Smooth muscle cell (in vitro differentiated cells): ENCODE data around the gene CCDC7. TPM values are rescaled to one million over a fixed set of nuclear protein-coding genes. Genes with fewer than 3 reads are reported as not detected.
"Not testable (repeated sequence)": the region's sequence is repeated elsewhere in the genome, so short reads cannot be mapped to it uniquely, and the experiment has no call there.

Source experiments
- DNase-seq: peaks from one replicate; lab custom pipeline; 2025; ENCODE audit not compliant: unreplicated experiment; lab: John Stamatoyannopoulos, UW
- H2AFZ ChIP-seq: fragments of 200-600 bp; sonication (generic); 2 replicates; pipeline ENCODE4 v1.6.0; 2016; ENCODE audit warnings: antibody characterized with exemption, low read depth, mild to moderate bottlenecking
- H3F3A ChIP-seq: fragments of 200-600 bp; sonication (generic); 2 replicates; pipeline ENCODE4 v1.6.0; 2017; ENCODE audit warnings: antibody characterized with exemption, low read depth
- H3K27ac ChIP-seq: fragments of 200-600 bp; sonication (generic); 2 replicates; pipeline ENCODE4 v1.5.1; 2016; ENCODE audit warnings: low read depth, mild to moderate bottlenecking
- H3K27me3 ChIP-seq: fragments of 200-600 bp; sonication (generic); 2 replicates; pipeline ENCODE4 v1.6.1; 2016; ENCODE audit warnings: low read depth, mild to moderate bottlenecking
- H3K36me3 ChIP-seq: fragments of 200-600 bp; sonication (generic); 2 replicates; pipeline ENCODE4 v1.5.1; 2016; ENCODE audit warnings: low read depth
- H3K4me1 ChIP-seq: fragments of 200-600 bp; sonication (generic); 2 replicates; pipeline ENCODE4 v1.5.1; 2016; ENCODE audit warnings: low read depth
- H3K4me2 ChIP-seq: fragments of 200-600 bp; sonication (generic); 2 replicates; pipeline ENCODE4 v1.6.0; 2016; ENCODE audit warnings: mild to moderate bottlenecking
- H3K4me3 ChIP-seq: fragments of 200-600 bp; sonication (generic); 2 replicates; pipeline ENCODE4 v1.5.1; 2016; ENCODE audit warnings: mild to moderate bottlenecking
- H3K79me2 ChIP-seq: fragments of 200-600 bp; sonication (generic); 2 replicates; pipeline ENCODE4 v1.6.0; 2016; ENCODE audit warnings: low read depth, mild to moderate bottlenecking
- H3K9ac ChIP-seq: fragments of 200-600 bp; sonication (generic); 2 replicates; pipeline ENCODE4 v1.6.0; 2016; ENCODE audit warnings: low read depth
- H3K9me3 ChIP-seq: fragments of 200-600 bp; sonication (generic); replicated peaks from 2 replicates; pipeline ENCODE4 v1.5.1; 2016; ENCODE audit warnings: low read depth
- H4K20me1 ChIP-seq: fragments of 200-600 bp; sonication (generic); 2 replicates; pipeline ENCODE4 v1.6.0; 2016; ENCODE audit warnings: low read depth
- WGBS: methylation state at CpG from one replicate; pipeline ENCODE4 v1.1.7; 2016; ENCODE audit warnings: low lambda C conversion rate; 5-methylcytosine and 5-hydroxymethylcytosine counted together
- polyA plus RNA-seq: library from polyadenylated mRNA; unstranded; fragments of >200 nt; fragmentation: Nextera tagmentation; extraction: Ambion mirVana; gene quantifications from 2 replicates; pipeline ENCODE4 v1.2.1, GENCODE V29; 2016
- total RNA-seq: library from RNA; depleted of rRNA; stranded (reverse); fragments of >200 nt; gene quantifications from 2 replicates; pipeline ENCODE4 v1.2.3, GENCODE V29; 2014
- TF ChIP-seq, protein P1 (sequence below): fragments of 200-600 bp; sonication (generic); IDR thresholded peaks from 2 replicates; pipeline ENCODE4 v1.5.1; 2017; ENCODE audit warnings: borderline replicate concordance, mild to moderate bottlenecking, antibody characterized with exemption; ENCODE audit not compliant: insufficient read depth, poor library complexity, severe bottlenecking

Gene CCDC7
- total and polyA plus RNA-seq, 2 experiments from 2014 or later, result 1.5 to 4.2 TPM

DNA sequence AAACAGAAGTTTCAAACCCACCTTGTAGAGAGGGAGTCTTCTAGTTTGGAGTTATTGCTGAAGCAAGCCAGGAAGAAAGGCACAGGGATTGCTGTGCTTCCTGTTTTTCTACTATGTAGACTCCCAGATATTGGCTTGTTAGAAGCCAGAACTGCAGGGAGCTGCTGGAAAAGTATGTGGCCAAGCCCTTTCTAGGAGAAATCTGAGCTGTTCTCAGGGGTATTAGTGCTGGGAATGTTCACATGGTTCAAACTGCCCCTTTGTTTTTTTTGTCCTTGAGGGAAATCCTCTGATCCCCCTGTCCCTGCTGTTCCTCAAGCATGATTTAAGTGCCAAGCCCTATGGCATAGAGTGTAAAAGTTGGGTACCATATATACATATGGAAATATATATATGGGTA, 184.0 kb downstream of the CCDC7 start:
- no peaks in the 10 kb centered on the region for H3K79me2 ChIP-seq
- TF ChIP-seq, protein P1, sequence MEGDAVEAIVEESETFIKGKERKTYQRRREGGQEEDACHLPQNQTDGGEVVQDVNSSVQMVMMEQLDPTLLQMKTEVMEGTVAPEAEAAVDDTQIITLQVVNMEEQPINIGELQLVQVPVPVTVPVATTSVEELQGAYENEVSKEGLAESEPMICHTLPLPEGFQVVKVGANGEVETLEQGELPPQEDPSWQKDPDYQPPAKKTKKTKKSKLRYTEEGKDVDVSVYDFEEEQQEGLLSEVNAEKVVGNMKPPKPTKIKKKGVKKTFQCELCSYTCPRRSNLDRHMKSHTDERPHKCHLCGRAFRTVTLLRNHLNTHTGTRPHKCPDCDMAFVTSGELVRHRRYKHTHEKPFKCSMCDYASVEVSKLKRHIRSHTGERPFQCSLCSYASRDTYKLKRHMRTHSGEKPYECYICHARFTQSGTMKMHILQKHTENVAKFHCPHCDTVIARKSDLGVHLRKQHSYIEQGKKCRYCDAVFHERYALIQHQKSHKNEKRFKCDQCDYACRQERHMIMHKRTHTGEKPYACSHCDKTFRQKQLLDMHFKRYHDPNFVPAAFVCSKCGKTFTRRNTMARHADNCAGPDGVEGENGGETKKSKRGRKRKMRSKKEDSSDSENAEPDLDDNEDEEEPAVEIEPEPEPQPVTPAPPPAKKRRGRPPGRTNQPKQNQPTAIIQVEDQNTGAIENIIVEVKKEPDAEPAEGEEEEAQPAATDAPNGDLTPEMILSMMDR, result no peak
- no peak overlapping the region for H3K9ac ChIP-seq
- peaks cover 7% of the 10 kb centered on the region for H3K4me1 ChIP-seq
- H3F3A ChIP-seq, result no peaks in the 10 kb centered on the region
- H2AFZ ChIP-seq, result no peak overlapping the region
- no peaks in the 10 kb centered on the region for H3K27me3 ChIP-seq
- H3K4me2 ChIP-seq, result no peak overlapping the region
- H3K36me3 ChIP-seq, result no peaks in the 10 kb centered on the region
- H4K20me1 ChIP-seq, result no peaks in the 10 kb centered on the region
- H3K27ac ChIP-seq, result no peak overlapping the region
- no peak overlapping the region for H3K4me3 ChIP-seq
- peaks cover 4% of the 10 kb centered on the region for H3K9me3 ChIP-seq
- no peak for DNase-seq

DNA sequence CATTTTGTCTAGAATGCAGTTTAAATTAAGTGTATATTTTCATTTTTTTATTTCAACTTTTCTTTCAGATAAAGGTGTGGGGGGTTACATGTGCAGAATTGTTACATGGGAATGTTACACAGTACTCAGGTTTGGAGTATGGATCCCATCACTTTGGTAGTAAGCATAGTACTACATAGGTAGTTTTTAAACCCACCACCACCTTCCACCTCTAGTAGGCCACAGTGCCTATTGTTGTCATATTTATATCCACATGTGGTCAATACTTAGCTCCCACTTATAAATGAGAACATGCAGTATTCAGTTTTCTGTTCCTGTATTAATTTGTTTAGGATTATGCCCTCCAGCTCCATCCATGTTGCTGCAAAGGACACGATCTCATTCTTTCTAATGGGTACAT, 200.6 kb downstream of the CCDC7 start:
- TF ChIP-seq, protein P1, result no peak
- no peaks in the 10 kb centered on the region for H3K4me1 ChIP-seq
- no peaks in the 10 kb centered on the region for H3K27me3 ChIP-seq
- 37% methylated on average over 1 of the region's 1 CpG for WGBS
- H3K9ac ChIP-seq, result no peak overlapping the region
- no peaks in the 10 kb centered on the region for H4K20me1 ChIP-seq
- H3K9me3 ChIP-seq, result peaks cover 3% of the 10 kb centered on the region
- no peak overlapping the region for H3K4me2 ChIP-seq
- no peaks in the 10 kb centered on the region for H3K36me3 ChIP-seq
- H3K27ac ChIP-seq, result no peak overlapping the region
- DNase-seq, result no peak
- no peak overlapping the region for H3K4me3 ChIP-seq
- H3F3A ChIP-seq, result no peaks in the 10 kb centered on the region
- H2AFZ ChIP-seq, result no peak overlapping the region
- H3K79me2 ChIP-seq, result no peaks in the 10 kb centered on the region

DNA sequence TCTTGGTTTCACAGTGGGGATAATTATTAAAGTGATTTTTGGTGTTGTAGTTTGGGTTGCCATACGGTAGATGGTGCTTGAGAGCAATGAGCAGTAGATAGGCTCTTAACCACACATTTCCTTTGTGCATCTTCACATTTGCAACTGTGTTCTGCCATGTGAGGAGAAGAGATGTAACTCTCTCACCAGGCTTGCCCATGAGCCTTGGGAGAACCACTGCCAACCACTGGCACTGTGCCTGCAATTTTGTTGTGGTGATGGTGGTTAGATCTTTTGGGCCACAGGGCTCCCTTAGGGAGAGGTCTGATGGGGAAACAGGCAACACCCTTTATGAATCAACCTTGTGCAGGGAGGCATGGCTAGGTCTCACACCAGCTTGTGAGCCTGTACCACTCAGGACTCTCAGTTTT, 204.3 kb downstream of the CCDC7 start:
- 55% methylated on average over 1 of the region's 1 CpG for WGBS
- Histone ChIP-seq H3K9ac (no peak overlapping the region), H3K79me2 (no peaks in the 10 kb centered on the region), H3K4me2 (no peak overlapping the region), H3K27ac (no peak overlapping the region), H3F3A (no peaks in the 10 kb centered on the region), H3K27me3 (no peaks in the 10 kb centered on the region), H3K4me3 (no peak overlapping the region), H3K9me3 (no peaks in the 10 kb centered on the region), H3K4me1 (no peaks in the 10 kb centered on the region), H4K20me1 (no peaks in the 10 kb centered on the region), H3K36me3 (no peaks in the 10 kb centered on the region), H2AFZ (no peak overlapping the region)
- DNase-seq, result no peak
- TF ChIP-seq, protein P1, result no peak

DNA sequence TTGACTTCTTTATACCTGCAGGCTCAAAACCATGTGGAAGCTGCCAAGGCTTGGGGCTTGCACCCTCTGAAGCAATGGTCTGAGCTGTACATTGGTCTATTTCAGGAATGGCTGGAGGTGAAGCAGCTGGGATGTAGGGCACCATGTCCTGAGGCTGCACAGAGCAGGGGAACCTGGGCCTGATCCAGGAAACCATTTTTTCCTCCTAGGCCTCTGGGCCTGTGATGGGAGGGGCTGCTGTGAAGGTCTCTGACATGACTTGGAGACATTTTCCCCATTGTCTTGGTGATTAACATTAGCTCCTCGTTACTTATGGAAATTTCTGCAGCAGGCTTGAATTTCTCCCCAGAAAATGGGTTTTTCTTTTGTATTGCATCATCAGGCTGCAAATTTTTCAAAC, 211.5 kb downstream of the CCDC7 start:
- not testable (repeated sequence) for H2AFZ ChIP-seq, H3K27ac ChIP-seq, H3K4me2 ChIP-seq, H3K9ac ChIP-seq, H3K27me3 ChIP-seq, H3K9me3 ChIP-seq, DNase-seq, H3K36me3 ChIP-seq, H3K4me1 ChIP-seq, H3F3A ChIP-seq, H3K79me2 ChIP-seq, H3K4me3 ChIP-seq, H4K20me1 ChIP-seq
- WGBS, result 56% methylated on average over 1 of the region's 1 CpG
